HCT116 (cell line): ENCODE measurements around the gene KANK2. TPM values are rescaled to one million over a fixed set of nuclear protein-coding genes. Genes with fewer than 3 reads are reported as not detected.

Experiments used
- ATAC-seq: fragments of 200-7000 bp; cut with Tn5 transposase; 2 replicates; pipeline ENCODE4 v1.9.1; 2020; ENCODE audit warnings: mild to moderate bottlenecking, moderate library complexity
- BruUV-seq: library from RNA; stranded (reverse); fragments of 400-500 nt; replicated peaks from 2 replicates; lab custom pipeline; 2021; lab: Mats Ljungman, UMichigan
- CTCF ChIA-PET: fragments of 300-600 bp; sonication (Branson Sonifier 250); formaldehyde crosslinking; loops from one replicate; lab custom pipeline; 2021; ENCODE audit warnings: antibody characterized with exemption; lab: Charles Lee
- POLR2A ChIA-PET: fragments of 300-600, 350-600 bp; sonication (Branson Sonifier 250); formaldehyde crosslinking; loops from one replicate; lab custom pipeline; 2021; ENCODE audit warnings: antibody characterized with exemption; lab: Charles Lee
- RAD21 ChIA-PET, 2 experiments: fragments of 300-600 bp; sonication (Branson Sonifier 250); formaldehyde crosslinking; loops; one replicate each; lab custom pipeline; 2023; ENCODE audit warnings: low total read pairs in 2 of 2; ENCODE audit not compliant: uncharacterized antibody in 2 of 2, unreplicated experiment in 2 of 2, low non-redundant PET in 1 of 2; lab: Charles Lee
- DNase-seq: peaks from one replicate; pipeline ENCODE4 v3.0.0-alpha.2; 2010; ENCODE audit warnings: low read depth, low spot score
- H2AFZ ChIP-seq: fragments of 200-600 bp; shearing (Covaris generic), sonication (generic); 2 replicates; pipeline ENCODE4 v1.6.1; 2017; ENCODE audit warnings: low read depth, mixed run types, mixed read lengths, antibody characterized with exemption, low read length; ENCODE audit not compliant: poor library complexity, severe bottlenecking
- H3K27ac ChIP-seq: 2 replicates; pipeline ENCODE4 v1.5.1; 2012; ENCODE audit warnings: low read depth, low read length
- H3K27me3 ChIP-seq: fragments of 200-600 bp; sonication (generic); 2 replicates; pipeline ENCODE4 v1.6.1; 2016; ENCODE audit warnings: mixed run types, low read length, mixed read lengths; ENCODE audit not compliant: insufficient read depth
- H3K36me3 ChIP-seq, 2 experiments: fragments of 200-500 bp in 1 of 2; fragments of 200-600 bp in 1 of 2; sonication (Bioruptor generic) in 1 of 2; sonication (generic) in 1 of 2; 2 replicates each; pipeline versions ENCODE4 v1.5.1 to v1.6.1; 2014 to 2016; ENCODE audit warnings: low read length in 2 of 2, inconsistent platforms in 1 of 2, mixed read lengths in 1 of 2, mixed run types in 1 of 2; ENCODE audit not compliant: insufficient read depth in 2 of 2, control insufficient read depth in 1 of 2
- H3K4me1 ChIP-seq, 2 experiments: fragments of 200-600 bp in 1 of 2; sonication (generic) in 1 of 2; 2 replicates each; pipeline versions ENCODE4 v1.5.1 to v1.6.1; 2012 to 2017; ENCODE audit warnings: low read length in 2 of 2, inconsistent platforms in 1 of 2, mild to moderate bottlenecking in 1 of 2, mixed read lengths in 1 of 2, mixed run types in 1 of 2, moderate library complexity in 1 of 2; ENCODE audit not compliant: insufficient read depth in 2 of 2, control insufficient read depth in 1 of 2
- H3K4me2 ChIP-seq: fragments of 200-600 bp; sonication (generic); 2 replicates; pipeline ENCODE4 v1.6.1; 2017; ENCODE audit warnings: mixed run types, low read length, mixed read lengths
- H3K4me3 ChIP-seq, 2 experiments: fragments of 200-600 bp in 1 of 2; sonication (generic) in 1 of 2; replicated peaks in 1 of 2; 2 replicates each; pipeline ENCODE4 v1.5.1; 2011 to 2016; ENCODE audit warnings: low read length in 2 of 2, control low read depth in 1 of 2, low read depth in 1 of 2, mild to moderate bottlenecking in 1 of 2, mixed read lengths in 1 of 2, mixed run types in 1 of 2
- H3K79me2 ChIP-seq: fragments of 200-600 bp; sonication (generic); 2 replicates; pipeline ENCODE4 v1.6.1; 2017; ENCODE audit warnings: mild to moderate bottlenecking, mixed run types, low read length, moderate library complexity, mixed read lengths; ENCODE audit not compliant: insufficient read depth
- H3K9ac ChIP-seq: fragments of 200-600 bp; sonication (generic); 2 replicates; pipeline ENCODE4 v1.6.1; 2016; ENCODE audit warnings: low read length, mixed read lengths
- H3K9me2 ChIP-seq: fragments of 200-600 bp; sonication (generic), shearing (Covaris generic); 2 replicates; pipeline ENCODE4 v1.6.1; 2017; ENCODE audit warnings: mixed run types, mild to moderate bottlenecking, moderate library complexity; ENCODE audit not compliant: insufficient read depth
- H3K9me3 ChIP-seq, 2 experiments: fragments of 200-500 bp in 1 of 2; fragments of 200-600 bp in 1 of 2; sonication (Bioruptor generic) in 1 of 2; sonication (generic) in 1 of 2; 2 replicates each; pipeline ENCODE4 v1.6.1; 2014 to 2017; ENCODE audit warnings: low read length in 2 of 2, mixed read lengths in 2 of 2, inconsistent platforms in 1 of 2, low read depth in 1 of 2, mild to moderate bottlenecking in 1 of 2, mixed run types in 1 of 2, moderate library complexity in 1 of 2; ENCODE audit not compliant: control insufficient read depth in 1 of 2, insufficient read depth in 1 of 2
- H4K20me1 ChIP-seq: fragments of 200-600 bp; sonication (generic), shearing (Covaris generic); 2 replicates; pipeline ENCODE4 v1.6.1; 2017; ENCODE audit warnings: mixed run types, mild to moderate bottlenecking, moderate library complexity; ENCODE audit not compliant: insufficient read depth
- ATF3 ChIP-seq: IDR thresholded peaks from 2 replicates; pipeline ENCODE4 v1.6.1; 2012
- CBX3 ChIP-seq: IDR thresholded peaks from 2 replicates; pipeline ENCODE4 v1.6.1; 2012; ENCODE audit warnings: low read depth
- CEBPB ChIP-seq: IDR thresholded peaks from 2 replicates; pipeline ENCODE4 v1.6.1; 2012; ENCODE audit warnings: low read depth
- EZH2 ChIP-seq: fragments of 200-600 bp; sonication (generic); IDR thresholded peaks from 2 replicates; pipeline ENCODE4 v1.6.1; 2017; ENCODE audit warnings: antibody characterized with exemption, mixed run types
- EZH2phosphoT487 ChIP-seq: fragments of 200-600 bp; IDR thresholded peaks from 2 replicates; pipeline ENCODE4 v1.6.1; 2018; ENCODE audit warnings: antibody characterized with exemption, borderline replicate concordance
- FOSL1 ChIP-seq: IDR thresholded peaks from 2 replicates; pipeline ENCODE4 v1.6.1; 2012; ENCODE audit warnings: low read depth
- JUND ChIP-seq: IDR thresholded peaks from 2 replicates; pipeline ENCODE4 v1.6.1; 2012
- MAX ChIP-seq: IDR thresholded peaks from 2 replicates; pipeline ENCODE4 v1.6.1; 2012
- POLR2A ChIP-seq: IDR thresholded peaks from 2 replicates; pipeline ENCODE4 v1.7.0; 2011; ENCODE audit warnings: borderline replicate concordance; ENCODE audit not compliant: insufficient read depth, insufficient read length; ENCODE audit errors: extremely low read depth
- POLR2AphosphoS5 ChIP-seq: IDR thresholded peaks from 2 replicates; pipeline ENCODE4 v1.6.1; 2011; ENCODE audit warnings: mild to moderate bottlenecking, low read depth, low read length, moderate library complexity
- SIN3A ChIP-seq: IDR thresholded peaks from 2 replicates; pipeline ENCODE4 v1.6.1; 2012; ENCODE audit warnings: low read depth
- SP1 ChIP-seq: IDR thresholded peaks from 2 replicates; pipeline ENCODE4 v1.6.1; 2012; ENCODE audit warnings: low read depth
- TCF7L2 ChIP-seq: IDR thresholded peaks from 2 replicates; pipeline ENCODE4 v1.7.0; 2011; ENCODE audit warnings: borderline replicate concordance, inconsistent platforms; ENCODE audit not compliant: insufficient read depth, insufficient read length; ENCODE audit errors: extremely low read depth
- ZBTB33 ChIP-seq: IDR thresholded peaks from 2 replicates; pipeline ENCODE4 v1.6.1; 2011; ENCODE audit warnings: mild to moderate bottlenecking, low read length, moderate library complexity; ENCODE audit not compliant: insufficient replicate concordance; ENCODE audit errors: extremely low read depth
- ZFX ChIP-seq: fragments of 450-650 bp; IDR thresholded peaks from 2 replicates; pipeline ENCODE4 v1.6.1; 2017
- intact Hi-C: fragments of 100-400 bp; cut with micrococcal nuclease; formaldehyde crosslinking; loops from 2 replicates; pipeline ENCODE4 v1.10.0; 2022
- total RNA-seq: library from RNA; stranded (reverse); gene quantifications from one replicate; pipeline ENCODE4 v1.2.1, GENCODE V29; 2021; ENCODE audit not compliant: unreplicated experiment

Gene KANK2
- total RNA-seq, 1 experiment from 2014 or later: 43.6 TPM

- TF ChIP-seq ZBTB33: no peak
- TF ChIP-seq SIN3A: peak; percentile 87
- peak; percentile 85 for TF ChIP-seq POLR2AphosphoS5
- TF ChIP-seq POLR2A: peak; percentile 64
- no peak for TF ChIP-seq MAX
- TF ChIP-seq ATF3: no peak
- peak; percentile 35; the same call in 1 of the 2 replicates for TF ChIP-seq ZFX
- no peak for TF ChIP-seq FOSL1
- TF ChIP-seq EZH2phosphoT487: no peak
- TF ChIP-seq CBX3: no peak
- no peak for TF ChIP-seq EZH2
- TF ChIP-seq CEBPB: no peak
- TF ChIP-seq TCF7L2: peak; percentile 96
- TF ChIP-seq, all 23 proteins: peak for 7
These were observed 41.8 kb downstream of the KANK2 start, which contains the start of gene SPC24 (continued) for GRCh38 chr19:11155373-11156120.

GRCh38 chr19:11154683-11155047, 42.7 kb downstream of the KANK2 start:
- CTCF ChIA-PET: no interaction called here
- peaks cover 50% of the 10 kb centered on the region for H3K79me2 ChIP-seq
- H3K9me3 ChIP-seq: no peaks in the 10 kb centered on the region
- no TSS peak for BruUV-seq
- H4K20me1 ChIP-seq: no peaks in the 10 kb centered on the region
- ATAC-seq: no peak
- POLR2A ChIA-PET: no interaction called here
- intact Hi-C loops: no loop called here
- peak overlapping the region; percentile 76 for H3K27ac ChIP-seq
- H3K9ac ChIP-seq: peak overlapping the region; percentile 89
- H3K4me2 ChIP-seq: peak overlapping the region; percentile 95
- RAD21 ChIA-PET: no interaction called here
- H3K4me1 ChIP-seq: peaks cover 44 to 45% of the 10 kb centered on the region in 2 experiments
- TF ChIP-seq MAX: no peak
- TF ChIP-seq JUND: no peak
- TF ChIP-seq SP1: no peak
- peak overlapping the region; percentile 83 to 89 for H3K4me3 ChIP-seq
- H2AFZ ChIP-seq: no peak overlapping the region
- no peaks in the 10 kb centered on the region for H3K9me2 ChIP-seq
- no peak for DNase-seq
- H3K27me3 ChIP-seq: no peaks in the 10 kb centered on the region
- no peaks in the 10 kb centered on the region for H3K36me3 ChIP-seq
